SHP77 (cell line): Measurements from ENCODE around the gene ANKRD6.
A peak's percentile ranks its signal among the peaks of the same experiment; 100 is the strongest.

ENCODE experiments used
- DNase-seq, 2 experiments: peaks; one replicate each; lab custom pipeline; 2025; lab: John Stamatoyannopoulos, UW

ANKRD6 gene

GRCh38 chr6:89564752-89565427 lies 131.9 kb downstream of the ANKRD6 start:
- DNase-seq = peak in 1 of 2 experiments; percentile 3

GRCh38 chr6:89566008-89566800 lies 133.3 kb downstream of the ANKRD6 start:
- no peak for DNase-seq

GRCh38 chr6:89566930-89567629 lies 134.1 kb downstream of the ANKRD6 start:
- no peak for DNase-seq

GRCh38 chr6:89567630-89568390 lies 134.9 kb downstream of the ANKRD6 start:
- no peak for DNase-seq

- DNase-seq = no peak
Measured at GRCh38 chr6:89574910-89575561, 142.1 kb downstream of the ANKRD6 start.

GRCh38 chr6:89575562-89575960 lies 142.6 kb downstream of the ANKRD6 start:
- DNase-seq = no peak

GRCh38 chr6:89580997-89581666 lies 148.2 kb downstream of the ANKRD6 start:
- peak; percentile 12 to 37 for DNase-seq

GRCh38 chr6:89581689-89582088 lies 148.7 kb downstream of the ANKRD6 start:
- peak; percentile 32 to 71 for DNase-seq

GRCh38 chr6:89582669-89583325 lies 149.8 kb downstream of the ANKRD6 start:
- no peak for DNase-seq

- DNase-seq = no peak
Measured at GRCh38 chr6:89583559-89583958, 150.6 kb downstream of the ANKRD6 start.

GRCh38 chr6:89584539-89584938 lies 151.6 kb downstream of the ANKRD6 start:
- DNase-seq = no peak

- DNase-seq = no peak
Measured at GRCh38 chr6:89585154-89585553, 152.2 kb downstream of the ANKRD6 start.

GRCh38 chr6:89589297-89590025 lies 156.5 kb downstream of the ANKRD6 start:
- no peak for DNase-seq

- DNase-seq = no peak
Measured at GRCh38 chr6:89590133-89590532, 157.2 kb downstream of the ANKRD6 start.

- no peak for DNase-seq
Measured at GRCh38 chr6:89591745-89592144, 158.8 kb downstream of the ANKRD6 start.

GRCh38 chr6:89596056-89596455 lies 163.1 kb downstream of the ANKRD6 start:
- no peak for DNase-seq

GRCh38 chr6:89596484-89596883 lies 163.5 kb downstream of the ANKRD6 start:
- no peak for DNase-seq

- no peak for DNase-seq
Measured at GRCh38 chr6:89597372-89597771, 164.4 kb downstream of the ANKRD6 start.

- peak; percentile 20 to 33 for DNase-seq
Measured at GRCh38 chr6:89597988-89598387, 165.0 kb downstream of the ANKRD6 start.

GRCh38 chr6:89599727-89600126 lies 166.8 kb downstream of the ANKRD6 start:
- DNase-seq = no peak
